ENCODE results near the gene SOX15. TPM values are rescaled to one million over a fixed set of nuclear protein-coding genes. Genes with fewer than 3 reads are reported as not detected.

Gene SOX15
- total and polyA plus RNA-seq, 7 experiments from 2014 or later: 0.44 to 1.6 (median 0.56) TPM; not detected in 2

- POLR2A ChIA-PET: no interaction called here
Observed at GRCh38 chr17:7593296-7593695, 3.4 kb upstream of the SOX15 start.

GRCh38 chr17:7592422-7593021, 2.6 kb upstream of the SOX15 start:
- ATAC-seq: no peak

More at GRCh38 chr17:7593296-7593695, 3.4 kb upstream of the SOX15 start:
- Mint-ChIP-seq H3K36me3 (peaks cover 11 to 38% (median 28%) of the 10 kb centered on the region in 5 donors), H3K27ac (peak overlapping the region in 2 of 9 donors; percentile 74 to 77), H3K9me3 (no peaks in the 10 kb centered on the region), H3K4me3 (no peak overlapping the region), H3K4me1 (peaks cover 0 to 3% (median 0%) of the 10 kb centered on the region in 7 donors), H3K27me3 (no peaks in the 10 kb centered on the region)
- peaks cover 0 to 3% of the 10 kb centered on the region in 2 donors for H3K4me1 ChIP-seq (ENCODE audit: control insufficient read depth in 2 of 2, insufficient read depth in 2 of 2, low read length in 2 of 2)
- ATAC-seq (no peak), DNase-seq (no peak)
- no peak overlapping the region for H3K4me3 ChIP-seq (ENCODE audit: low read length)
- peaks cover 24 to 77% (median 33%) of the 10 kb centered on the region in 3 experiments for H3K36me3 ChIP-seq (ENCODE audit: control insufficient read depth in 2 of 3, insufficient read depth in 3 of 3, low read length in 3 of 3)
- no peak overlapping the region for H3K27ac ChIP-seq (ENCODE audit: low read depth, low read length)
- no peaks in the 10 kb centered on the region for H3K27me3 ChIP-seq (ENCODE audit: control insufficient read depth in 2 of 2, insufficient read depth in 2 of 2, low read length in 2 of 2)
- intact Hi-C loops (cut with micrococcal nuclease): no loop called here
- H3K9me3 ChIP-seq (ENCODE audit: control insufficient read depth in 2 of 3, low read length in 3 of 3): no peaks in the 10 kb centered on the region
- CTCF ChIA-PET: no interaction called here

GRCh38 chr17:7591596-7591995, 1.7 kb upstream of the SOX15 start:
- Mint-ChIP-seq H3K27ac (peak overlapping the region in 2 of 9 donors; percentile 36 to 51), H3K4me1 (peaks cover 0 to 3% (median 0%) of the 10 kb centered on the region in 7 donors), H3K4me3 (no peak overlapping the region), H3K9me3 (no peaks in the 10 kb centered on the region), H3K36me3 (peaks cover 10 to 42% (median 24%) of the 10 kb centered on the region in 5 donors), H3K27me3 (no peaks in the 10 kb centered on the region)
- DNase-seq (no peak), ATAC-seq (no peak)
- ChIA-PET POLR2A (interaction anchor here (1.5 kb wide), 1 partner anchor 41 kb away, joined by 4 read pairs; no protein-coding TSS in a partner anchor), CTCF (interaction anchor here (0.6 kb wide), 1 partner anchor 15 kb away, joined by 3 read pairs; no protein-coding TSS in a partner anchor)
- H3K27me3 ChIP-seq (ENCODE audit: control insufficient read depth in 2 of 2, insufficient read depth in 2 of 2, low read length in 2 of 2): no peaks in the 10 kb centered on the region
- H3K36me3 ChIP-seq (ENCODE audit: control insufficient read depth in 2 of 3, insufficient read depth in 3 of 3, low read length in 3 of 3): peaks cover 24 to 85% (median 33%) of the 10 kb centered on the region in 3 experiments
- intact Hi-C loops (cut with micrococcal nuclease): no loop called here
- peaks cover 0 to 3% of the 10 kb centered on the region in 2 donors for H3K4me1 ChIP-seq (ENCODE audit: control insufficient read depth in 2 of 2, insufficient read depth in 2 of 2, low read length in 2 of 2)
- H3K4me3 ChIP-seq (ENCODE audit: low read length): no peak overlapping the region
- no peaks in the 10 kb centered on the region for H3K9me3 ChIP-seq (ENCODE audit: control insufficient read depth in 2 of 3, low read length in 3 of 3)
- H3K27ac ChIP-seq (ENCODE audit: low read depth, low read length): no peak overlapping the region

More at GRCh38 chr17:7592422-7593021, 2.6 kb upstream of the SOX15 start:
- H3K36me3 Mint-ChIP-seq: peaks cover 13 to 38% (median 28%) of the 10 kb centered on the region in 5 donors
- H3K4me1 Mint-ChIP-seq: peaks cover 0 to 3% (median 0%) of the 10 kb centered on the region in 7 donors
- H3K4me3 Mint-ChIP-seq: peak overlapping the region in 1 of 10 donors; percentile 20
- intact Hi-C loops (cut with micrococcal nuclease): no loop called here
- Histone ChIP-seq H3K4me3 (ENCODE audit: low read length) (no peak overlapping the region), H3K27me3 (ENCODE audit: control insufficient read depth in 2 of 2, insufficient read depth in 2 of 2, low read length in 2 of 2) (no peaks in the 10 kb centered on the region), H3K27ac (ENCODE audit: low read depth, low read length) (no peak overlapping the region), H3K9me3 (ENCODE audit: control insufficient read depth in 2 of 3, low read length in 3 of 3) (no peaks in the 10 kb centered on the region), H3K36me3 (ENCODE audit: control insufficient read depth in 2 of 3, insufficient read depth in 3 of 3, low read length in 3 of 3) (peaks cover 24 to 83% (median 37%) of the 10 kb centered on the region in 3 experiments), H3K4me1 (ENCODE audit: control insufficient read depth in 2 of 2, insufficient read depth in 2 of 2, low read length in 2 of 2) (peaks cover 0 to 3% of the 10 kb centered on the region in 2 donors)
- peak overlapping the region in 1 of 9 donors; percentile 36 for H3K27ac Mint-ChIP-seq
- CTCF ChIA-PET: interaction anchor here (0.6 kb wide), 1 partner anchor 57 kb away, joined by 3 read pairs; no protein-coding TSS in a partner anchor
- H3K9me3 Mint-ChIP-seq: no peaks in the 10 kb centered on the region
- DNase-seq: no peak
- H3K27me3 Mint-ChIP-seq: no peaks in the 10 kb centered on the region
- POLR2A ChIA-PET: no interaction called here

- no peaks in the 10 kb centered on the region for H3K9me3 Mint-ChIP-seq
- H3K36me3 ChIP-seq (ENCODE audit: control insufficient read depth in 2 of 3, insufficient read depth in 3 of 3, low read length in 3 of 3): peaks cover 21 to 79% (median 32%) of the 10 kb centered on the region in 3 experiments
- DNase-seq (no peak), ATAC-seq (no peak)
- peaks cover 0 to 3% of the 10 kb centered on the region in 2 donors for H3K4me1 ChIP-seq (ENCODE audit: control insufficient read depth in 2 of 2, insufficient read depth in 2 of 2, low read length in 2 of 2)
- no peaks in the 10 kb centered on the region for H3K27me3 ChIP-seq (ENCODE audit: control insufficient read depth in 2 of 2, insufficient read depth in 2 of 2, low read length in 2 of 2)
- H3K4me1 Mint-ChIP-seq: peaks cover 0 to 3% (median 2%) of the 10 kb centered on the region in 7 donors
- intact Hi-C loops (cut with micrococcal nuclease): no loop called here
- no peak overlapping the region for H3K4me3 Mint-ChIP-seq
- H3K9me3 ChIP-seq (ENCODE audit: control insufficient read depth in 2 of 3, low read length in 3 of 3): no peaks in the 10 kb centered on the region
- CTCF ChIA-PET: interaction anchor here (1.8 to 3.0 kb wide), 3 partner anchors 30 to 154 kb away, joined by 5 to 19 read pairs (median 8); no protein-coding TSS in a partner anchor
- peaks cover 10 to 41% (median 22%) of the 10 kb centered on the region in 5 donors for H3K36me3 Mint-ChIP-seq
- no peak overlapping the region for H3K27ac ChIP-seq (ENCODE audit: low read depth, low read length)
- no peak overlapping the region for H3K4me3 ChIP-seq (ENCODE audit: low read length)
- peak overlapping the region in 4 of 9 donors; percentile 6 to 36 (median 25) for H3K27ac Mint-ChIP-seq
- POLR2A ChIA-PET: interaction anchor here (1.5 to 2.5 kb wide), 4 partner anchors 10 to 96 kb away, joined by 4 to 13 read pairs (median 6); partner anchors contain the start of gene TP53
- no peaks in the 10 kb centered on the region for H3K27me3 Mint-ChIP-seq
Observed at GRCh38 chr17:7590743-7591142, 849 bp upstream of the SOX15 start.

GRCh38 chr17:7589204-7589868, 558 bp downstream of the SOX15 start:
- intact Hi-C loops (cut with micrococcal nuclease): loop anchor here (1.0 to 2.0 kb wide), 7 partner anchors 17 to 309 kb away; partner anchors contain the start of gene SENP3 (in 1 of the 2)
- peaks cover 13 to 65% (median 29%) of the 10 kb centered on the region in 3 experiments for H3K36me3 ChIP-seq (ENCODE audit: control insufficient read depth in 2 of 3, insufficient read depth in 3 of 3, low read length in 3 of 3)
- Mint-ChIP-seq H3K27ac (peak overlapping the region in 2 of 9 donors; percentile 13 to 38), H3K4me3 (no peak overlapping the region), H3K27me3 (no peaks in the 10 kb centered on the region), H3K4me1 (peaks cover 9 to 14% (median 13%) of the 10 kb centered on the region in 7 donors), H3K9me3 (no peaks in the 10 kb centered on the region), H3K36me3 (peaks cover 6 to 31% (median 14%) of the 10 kb centered on the region in 5 donors)
- H3K27me3 ChIP-seq (ENCODE audit: control insufficient read depth in 2 of 2, insufficient read depth in 2 of 2, low read length in 2 of 2): no peaks in the 10 kb centered on the region
- ChIA-PET POLR2A (interaction anchor here (0.6 to 2.5 kb wide), 15 partner anchors 9 to 153 kb away, joined by 3 to 13 read pairs (median 4); partner anchors contain the start of genes CD68, FGF11, FXR2 and TP53), CTCF (interaction anchor here (0.6 to 3.0 kb wide), 18 partner anchors 9 to 235 kb away, joined by 3 to 19 read pairs (median 4); partner anchors contain the start of genes ATP1B2, SAT2, TMEM256 and TMEM95)
- peak; percentile 54 to 72 (median 63) for DNase-seq
- ATAC-seq: peak; percentile 87
- no peak overlapping the region for H3K27ac ChIP-seq (ENCODE audit: low read depth, low read length)
- H3K4me1 ChIP-seq (ENCODE audit: control insufficient read depth in 2 of 2, insufficient read depth in 2 of 2, low read length in 2 of 2): peaks cover 8 to 11% of the 10 kb centered on the region in 2 donors
- H3K9me3 ChIP-seq (ENCODE audit: control insufficient read depth in 2 of 3, low read length in 3 of 3): no peaks in the 10 kb centered on the region
- H3K4me3 ChIP-seq (ENCODE audit: low read length): no peak overlapping the region

- intact Hi-C loops (cut with micrococcal nuclease): loop anchor here (1.0 to 2.0 kb wide), 7 partner anchors 16 to 308 kb away; partner anchors contain the start of gene SENP3 (in 1 of the 2)
Observed at GRCh38 chr17:7588553-7589203, 1.2 kb downstream of the SOX15 start.

More at GRCh38 chr17:7588553-7589203, 1.2 kb downstream of the SOX15 start:
- Histone ChIP-seq H3K4me1 (ENCODE audit: control insufficient read depth in 2 of 2, insufficient read depth in 2 of 2, low read length in 2 of 2) (peaks cover 10 to 14% of the 10 kb centered on the region in 2 donors), H3K9me3 (ENCODE audit: control insufficient read depth in 2 of 3, low read length in 3 of 3) (no peaks in the 10 kb centered on the region), H3K4me3 (ENCODE audit: low read length) (no peak overlapping the region), H3K27ac (ENCODE audit: low read depth, low read length) (no peak overlapping the region), H3K36me3 (ENCODE audit: control insufficient read depth in 2 of 3, insufficient read depth in 3 of 3, low read length in 3 of 3) (peaks cover 6 to 58% (median 25%) of the 10 kb centered on the region in 3 experiments), H3K27me3 (ENCODE audit: control insufficient read depth in 2 of 2, insufficient read depth in 2 of 2, low read length in 2 of 2) (no peaks in the 10 kb centered on the region)
- H3K9me3 Mint-ChIP-seq: no peaks in the 10 kb centered on the region
- H3K27me3 Mint-ChIP-seq: no peaks in the 10 kb centered on the region
- ChIA-PET POLR2A (interaction anchor here (0.8 to 2.5 kb wide), 11 partner anchors 8 to 152 kb away, joined by 3 to 13 read pairs (median 5); partner anchors contain the start of genes CD68, FXR2, TP53 and ZBTB4), CTCF (interaction anchor here (0.6 to 3.0 kb wide), 14 partner anchors 8 to 234 kb away, joined by 3 to 19 read pairs (median 4); partner anchors contain the start of genes ATP1B2, TMEM95, TP53 and WRAP53)
- DNase-seq: no peak
- H3K4me3 Mint-ChIP-seq: no peak overlapping the region
- peak overlapping the region in 1 of 9 donors; percentile 30 for H3K27ac Mint-ChIP-seq
- peaks cover 12 to 21% (median 17%) of the 10 kb centered on the region in 7 donors for H3K4me1 Mint-ChIP-seq
- ATAC-seq: no peak
- peaks cover 6 to 26% (median 7%) of the 10 kb centered on the region in 5 donors for H3K36me3 Mint-ChIP-seq

All from naive thymus-derived CD4-positive, alpha-beta T cell (primary cell).